Fibroblast of skin of right quadriceps (primary cell): Measurements from ENCODE around the gene C16orf54.
"Not testable (repeated sequence)": the region's sequence is repeated elsewhere in the genome, so short reads cannot be mapped to it uniquely, and the experiment has no call there.

ENCODE experiments used
- DNase-seq: peaks from one replicate; pipeline ENCODE4 v3.0.0-alpha.2; 2013

C16orf54 gene

DNA sequence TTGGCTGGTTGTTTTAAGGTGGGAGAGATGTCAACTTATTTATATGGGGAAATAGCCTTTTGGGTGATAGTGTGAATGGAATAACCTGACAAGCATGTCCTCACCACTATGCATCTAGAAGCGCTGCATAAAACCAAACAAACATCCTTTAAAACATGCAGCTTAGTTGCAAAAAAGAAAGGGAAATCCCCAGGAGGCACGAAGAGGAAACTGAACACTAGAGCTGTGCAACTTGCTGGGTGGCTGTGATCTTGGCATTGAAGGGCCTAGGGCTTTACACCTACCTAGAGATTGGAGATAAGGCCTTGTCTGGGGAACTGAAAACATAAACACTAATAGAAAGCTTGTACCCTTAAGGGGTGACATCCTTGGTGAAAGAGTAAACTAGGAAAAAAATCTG is 7.3 kb downstream of the C16orf54 start:
- DNase-seq: no peak

DNA sequence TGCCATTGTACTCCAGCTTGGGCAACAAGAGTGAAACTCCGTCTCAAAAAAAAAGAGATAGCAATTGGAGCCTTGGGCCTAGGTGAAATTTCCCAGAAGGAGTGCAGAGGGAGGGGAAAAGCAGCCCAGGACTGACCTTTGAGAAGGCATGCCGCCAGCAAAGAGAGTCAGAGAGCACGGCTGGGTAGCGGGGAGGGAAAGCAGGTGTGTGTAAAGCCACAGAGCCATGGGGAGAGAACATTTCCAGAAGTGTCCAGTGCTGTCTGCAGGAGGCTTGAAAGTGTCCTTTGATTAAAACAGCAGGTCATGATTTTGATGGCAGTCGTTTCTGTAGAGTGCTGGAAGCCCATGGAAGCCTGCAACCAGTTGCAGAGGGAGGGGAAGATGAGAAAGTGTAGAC is 8.1 kb downstream of the C16orf54 start:
- no peak for DNase-seq

- no peak for DNase-seq
Measured at GRCh38 chr16:29736764-29737163, 9.0 kb downstream of the C16orf54 start.

GRCh38 chr16:29736112-29736511 is 9.7 kb downstream of the C16orf54 start:
- DNase-seq: no peak

DNA sequence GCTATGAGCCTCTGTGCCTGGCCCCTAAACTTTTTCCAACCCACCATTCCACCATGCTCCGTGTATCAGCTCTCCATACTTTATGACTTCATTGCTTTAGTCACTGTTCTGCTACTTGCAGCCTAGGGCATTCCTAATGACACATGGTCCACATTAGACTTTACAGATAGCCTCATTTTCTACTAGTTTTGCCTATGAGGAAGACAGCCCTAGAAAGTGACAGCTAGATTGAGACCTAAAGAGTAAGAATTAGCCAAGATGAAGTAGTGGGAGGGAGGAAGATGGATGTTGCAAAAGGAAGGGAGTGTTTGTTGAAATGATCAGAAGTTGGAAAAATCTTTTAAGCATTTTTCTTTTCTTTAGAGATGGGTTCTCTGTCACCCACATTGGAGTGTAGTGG is 11.0 kb downstream of the C16orf54 start:
- DNase-seq: no peak

- not testable (repeated sequence) for DNase-seq
Measured at GRCh38 chr16:29731768-29732601, 13.8 kb downstream of the C16orf54 start.

DNA sequence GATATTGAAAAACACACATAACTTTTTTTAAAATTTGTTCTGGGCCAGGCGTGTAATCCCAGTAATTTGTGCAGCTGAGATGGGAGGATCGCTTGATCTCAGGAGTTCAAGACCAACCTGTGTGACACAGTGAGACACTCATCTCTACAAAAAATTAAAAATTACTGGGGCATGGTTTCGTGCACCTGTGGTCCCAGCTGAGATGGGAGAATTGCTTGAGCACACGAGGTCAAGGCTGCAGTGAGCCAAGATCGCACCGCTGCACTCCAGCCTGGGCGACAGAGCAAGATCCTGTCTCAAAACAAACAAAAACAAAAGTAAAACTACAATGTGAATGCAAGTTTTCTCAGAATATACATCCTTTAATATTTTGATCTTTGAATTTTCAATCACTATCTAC is 15.1 kb downstream of the C16orf54 start:
- DNase-seq: no peak

GRCh38 chr16:29729116-29729521 is 16.7 kb downstream of the C16orf54 start:
- DNase-seq: peak; percentile 53

GRCh38 chr16:29727452-29727851 is 18.3 kb downstream of the C16orf54 start:
- no peak for DNase-seq

DNA sequence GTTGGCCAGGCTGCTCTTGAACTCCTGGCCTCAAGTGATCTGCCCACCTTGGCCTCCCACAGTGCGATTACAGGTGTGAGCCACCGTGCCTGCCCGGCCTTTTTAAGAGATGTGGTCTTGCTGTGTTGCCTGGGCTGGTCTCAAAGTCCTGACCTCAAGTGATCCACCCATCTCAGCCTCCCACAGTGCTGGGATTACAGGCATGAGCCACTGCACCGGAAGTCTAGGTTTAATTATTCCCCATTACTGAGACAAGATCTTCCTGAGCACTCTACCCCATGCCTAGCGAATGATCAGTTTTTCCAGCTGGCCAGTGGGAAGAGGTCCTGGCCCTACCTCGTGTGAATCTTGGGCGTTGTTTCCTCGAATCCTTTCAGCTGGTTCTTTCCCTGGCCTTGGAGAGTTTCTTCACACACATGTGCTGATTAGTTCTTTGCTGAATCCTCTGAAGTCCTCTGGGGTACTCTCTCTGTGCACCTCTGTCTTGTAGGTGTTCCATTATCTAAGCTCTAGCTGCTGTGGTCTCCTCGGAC is 18.9 kb downstream of the C16orf54 start:
- DNase-seq: no peak

DNA sequence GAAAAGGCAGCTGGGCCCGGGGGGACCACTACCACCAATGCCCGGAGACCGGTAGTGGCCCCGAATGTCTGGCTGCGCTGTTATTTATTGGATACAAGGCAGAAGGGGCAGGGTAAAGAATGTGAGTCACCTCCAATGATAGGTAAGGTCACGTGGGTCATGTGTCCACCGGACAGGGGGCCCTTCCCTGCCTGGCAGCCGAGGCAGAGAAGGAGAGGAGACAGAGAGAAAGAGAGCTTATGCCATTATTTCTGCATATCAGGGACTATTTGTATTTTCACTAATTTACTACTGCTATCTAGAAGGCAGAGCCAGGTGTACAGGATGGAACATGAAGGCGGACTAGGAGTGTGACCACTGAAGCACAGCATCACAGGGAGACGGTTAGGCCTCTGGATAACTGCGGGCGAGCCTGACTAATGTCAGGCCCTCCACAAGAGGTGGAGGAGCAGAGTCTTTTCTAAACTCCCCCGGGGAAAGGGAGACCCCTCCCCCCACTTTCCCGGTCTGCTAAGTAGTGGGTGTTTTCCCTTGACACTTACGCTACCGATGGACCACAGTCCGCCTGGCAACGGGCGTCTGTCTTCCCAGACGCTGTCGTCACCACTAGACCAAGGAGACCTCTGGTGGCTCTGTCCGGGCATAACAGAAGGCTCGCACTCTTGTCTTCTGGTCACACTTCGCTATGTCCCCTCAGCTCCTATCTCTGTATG is 24.5 kb downstream of the C16orf54 start:
- peak; percentile 61 for DNase-seq

DNA sequence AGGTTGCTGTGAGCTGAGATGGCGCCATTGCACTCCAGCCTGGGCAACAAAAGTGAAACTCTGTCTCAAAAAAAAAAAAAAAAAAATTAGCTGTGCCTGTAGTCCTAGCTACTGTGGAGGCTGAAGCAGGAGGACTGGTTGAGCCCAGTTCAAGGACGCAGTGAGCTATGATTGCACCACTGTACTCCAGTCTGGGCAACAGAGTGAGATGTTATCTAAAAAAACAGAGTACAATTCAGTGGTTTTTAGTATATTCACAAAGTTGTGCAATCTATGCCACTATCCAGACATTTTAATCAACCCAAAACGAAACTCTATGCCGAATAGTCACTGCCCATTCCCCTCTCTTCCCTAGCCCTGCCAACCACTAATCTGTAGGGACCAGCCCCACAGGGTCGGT is 25.1 kb downstream of the C16orf54 start:
- no peak for DNase-seq

DNA sequence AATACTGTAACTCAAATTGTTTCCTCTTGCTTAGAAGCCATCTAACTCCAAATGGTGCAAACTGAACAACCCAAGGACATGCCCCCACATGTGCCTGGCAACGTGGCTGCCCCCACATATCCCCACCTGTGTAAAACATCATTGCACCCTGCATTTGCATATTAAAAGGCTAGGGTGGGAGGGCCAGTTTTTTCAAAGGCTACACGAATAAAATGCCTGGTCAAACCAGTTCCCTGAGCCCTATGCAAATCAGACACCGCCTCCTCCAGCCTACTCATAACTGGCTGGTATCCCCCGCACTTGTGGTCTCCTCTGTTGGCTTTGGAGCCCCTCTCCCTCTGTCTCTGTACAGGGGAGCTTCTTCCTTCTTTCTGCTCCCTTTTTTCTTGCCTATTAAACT is 26.7 kb downstream of the C16orf54 start:
- DNase-seq: no peak

DNA sequence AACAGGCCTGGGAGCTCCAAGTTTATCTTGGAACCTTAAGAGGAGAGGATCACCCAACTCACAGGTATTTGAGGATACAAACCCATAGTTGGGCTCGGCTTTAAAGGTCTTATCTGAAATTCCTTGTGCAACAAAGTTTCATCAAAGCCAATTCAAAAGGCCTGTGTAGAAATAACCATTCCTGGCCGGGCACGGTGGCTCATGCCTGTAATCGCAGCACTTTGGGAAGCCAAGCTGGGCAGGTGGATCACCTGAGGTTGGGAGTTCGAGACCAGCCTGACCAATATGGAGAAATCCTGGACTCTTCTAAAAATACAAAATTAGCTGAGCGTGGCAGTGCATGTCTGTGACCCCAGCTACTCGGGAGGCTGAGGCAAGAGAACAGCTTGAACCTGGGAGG is 28.7 kb downstream of the C16orf54 start:
- DNase-seq: no peak

DNA sequence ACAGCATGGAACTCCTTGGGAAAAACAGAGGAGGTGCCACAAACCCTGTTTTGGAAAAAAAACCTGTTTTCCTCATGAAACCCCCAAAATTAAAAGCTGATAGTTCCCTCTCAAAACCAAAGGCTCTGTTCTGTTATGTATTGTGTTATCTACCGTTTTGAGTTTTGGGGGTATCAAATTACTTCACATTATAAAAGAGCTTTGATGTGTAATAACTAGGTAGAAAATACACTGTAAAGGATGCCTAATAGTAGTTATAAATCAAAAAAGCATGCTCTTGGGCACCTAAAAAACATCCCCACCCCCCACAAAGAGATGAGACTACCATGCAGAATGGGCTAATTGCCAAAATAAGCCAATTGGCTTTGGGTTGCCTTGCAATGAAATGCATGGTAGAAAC is 30.8 kb downstream of the C16orf54 start:
- no peak for DNase-seq

DNA sequence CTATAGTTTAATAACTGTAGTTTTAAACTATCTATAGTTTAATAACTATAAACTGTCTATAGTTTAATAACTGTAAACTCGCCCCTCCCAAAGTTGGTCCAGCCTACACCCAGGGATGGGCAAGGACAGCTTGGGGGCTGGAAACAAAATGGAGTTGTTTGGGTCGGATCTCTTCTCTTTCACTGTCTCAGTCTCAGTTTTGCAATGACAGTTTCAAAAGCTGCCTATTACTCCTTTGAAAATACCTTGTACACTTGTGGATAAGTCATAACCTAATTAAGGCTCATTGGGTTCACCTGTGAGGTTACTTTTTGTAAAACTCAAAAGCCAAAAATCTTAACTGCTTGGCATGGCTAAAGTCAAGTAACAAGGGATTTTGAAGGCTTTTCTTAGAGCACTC is 31.4 kb downstream of the C16orf54 start:
- DNase-seq: no peak

- no peak for DNase-seq
Measured at GRCh38 chr16:29712809-29713208, 33.0 kb downstream of the C16orf54 start.

DNA sequence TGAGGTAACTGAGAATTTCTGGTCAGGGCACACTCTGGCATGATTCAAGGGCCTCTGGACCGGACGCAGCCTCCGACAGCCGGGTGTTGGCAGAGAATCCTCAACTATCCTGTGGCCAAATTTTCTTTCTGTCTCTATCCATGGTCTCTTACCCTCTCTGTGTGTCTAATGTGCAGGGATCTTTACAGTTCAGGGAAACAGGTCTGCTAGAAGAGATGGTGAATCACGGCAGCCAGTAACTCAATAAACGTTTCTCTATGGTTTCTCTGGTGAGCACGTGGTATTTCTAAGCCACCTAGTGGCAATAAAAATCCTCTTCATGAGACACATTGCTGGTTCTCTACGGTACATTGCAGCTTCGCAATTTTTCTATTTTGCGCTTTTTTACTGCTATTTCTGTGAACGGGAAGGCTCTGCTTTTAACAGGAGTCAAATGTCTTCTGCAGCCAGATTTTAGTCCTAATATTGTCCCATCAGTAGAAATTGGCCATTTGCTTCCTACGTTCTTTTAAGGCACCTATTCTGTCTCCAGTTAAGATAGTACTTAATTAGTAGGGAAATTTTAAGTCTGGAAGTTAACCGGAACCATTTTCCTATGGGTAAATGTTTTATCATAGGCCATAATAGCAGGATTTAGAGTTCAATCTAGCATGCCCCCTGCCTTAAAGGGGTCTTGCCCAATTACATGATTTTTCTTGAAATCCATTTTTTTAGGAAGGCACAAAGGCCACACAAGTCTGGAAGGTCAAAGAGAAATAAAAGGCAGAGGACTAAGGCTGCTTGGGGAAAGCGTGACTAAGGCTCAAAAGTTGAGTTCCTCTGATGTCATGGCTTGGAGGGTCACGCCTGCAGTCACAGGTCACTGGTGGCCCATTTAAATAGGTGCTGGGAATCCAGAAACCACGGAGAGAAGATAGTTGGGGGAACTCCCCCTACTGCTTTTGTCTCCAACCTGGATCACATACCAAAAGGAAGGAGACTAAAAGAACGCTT is 35.3 kb downstream of the C16orf54 start:
- DNase-seq: peak; percentile 72

GRCh38 chr16:29709657-29710056 is 36.1 kb downstream of the C16orf54 start:
- DNase-seq: not testable (repeated sequence)

DNA sequence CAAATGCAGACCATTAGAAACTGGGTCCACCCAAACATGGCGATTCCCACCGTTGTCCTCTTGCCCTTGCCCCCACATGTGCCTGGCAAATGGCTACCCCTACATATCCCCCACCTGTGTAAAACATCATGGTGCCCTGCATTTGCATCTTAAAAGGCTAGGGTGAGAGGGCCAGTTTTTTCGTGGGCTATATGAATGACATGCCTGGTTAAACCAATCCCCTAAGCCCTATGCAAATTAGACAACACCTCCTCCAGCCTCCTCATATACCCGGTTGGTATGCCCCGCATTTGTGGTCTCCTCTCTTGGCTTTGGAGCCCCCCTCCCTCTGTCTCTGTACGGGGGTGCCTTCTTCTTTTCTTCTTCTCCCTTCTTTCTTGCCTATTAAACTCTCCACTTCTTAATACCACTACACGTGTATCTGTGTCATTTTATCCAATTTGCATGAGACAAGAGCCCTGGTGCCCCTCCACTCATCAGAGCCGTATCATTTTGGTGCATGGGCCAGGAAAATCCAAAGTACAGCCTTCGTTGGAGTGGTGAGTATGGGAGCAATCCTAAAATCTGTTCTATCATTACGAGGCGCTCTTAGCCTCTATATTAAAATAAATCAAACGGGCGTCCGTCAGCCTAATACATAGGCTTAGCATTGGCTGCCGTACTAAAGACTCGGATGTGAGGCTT is 36.7 kb downstream of the C16orf54 start:
- DNase-seq: no peak

DNA sequence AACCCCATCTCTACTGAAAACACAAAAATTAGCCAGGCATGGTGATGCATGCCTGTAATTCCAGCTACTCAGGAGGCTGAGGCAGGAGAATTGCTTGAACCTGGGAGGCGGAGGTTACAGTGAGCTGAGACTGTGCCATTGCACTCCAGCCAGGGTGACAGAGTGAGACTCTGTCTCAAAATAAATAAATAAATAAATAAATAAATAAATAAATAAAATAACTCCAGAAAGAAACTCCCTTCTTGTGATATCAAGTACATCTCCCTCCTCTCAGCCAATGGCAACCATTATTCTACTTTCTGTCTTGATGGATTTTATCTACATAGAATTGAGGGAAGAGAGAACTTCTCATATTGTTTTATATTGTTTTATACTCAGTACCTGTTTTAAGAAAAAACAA is 38.6 kb downstream of the C16orf54 start:
- not testable (repeated sequence) for DNase-seq

DNA sequence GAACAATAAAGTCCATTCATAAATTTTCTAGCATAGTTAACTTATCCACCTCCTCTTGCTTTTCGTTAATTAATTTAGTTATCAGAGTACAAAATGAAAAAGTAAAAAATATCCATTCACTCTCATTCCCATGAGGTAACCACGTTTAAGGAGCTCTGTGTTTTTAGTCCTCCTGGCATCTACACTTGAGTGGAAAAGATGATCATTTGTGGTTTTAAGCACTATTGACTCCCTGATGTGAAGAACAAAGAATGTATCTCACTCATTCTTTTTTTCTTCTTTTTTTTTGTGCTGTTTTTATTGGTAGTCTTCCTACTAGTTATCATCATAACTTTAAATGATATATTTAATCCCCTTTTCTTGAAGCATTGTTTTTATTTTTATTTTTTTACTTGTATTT is 40.8 kb downstream of the C16orf54 start:
- DNase-seq: no peak
